ENCODE data around the gene ITGA11. TPM values are rescaled to one million over a fixed set of nuclear protein-coding genes. Genes with fewer than 3 reads are reported as not detected.

ITGA11 gene
- total and polyA plus RNA-seq, 2 of the 4 experiments (the other 2 are of a cell fraction): 4.1 to 6.6 TPM

DNA sequence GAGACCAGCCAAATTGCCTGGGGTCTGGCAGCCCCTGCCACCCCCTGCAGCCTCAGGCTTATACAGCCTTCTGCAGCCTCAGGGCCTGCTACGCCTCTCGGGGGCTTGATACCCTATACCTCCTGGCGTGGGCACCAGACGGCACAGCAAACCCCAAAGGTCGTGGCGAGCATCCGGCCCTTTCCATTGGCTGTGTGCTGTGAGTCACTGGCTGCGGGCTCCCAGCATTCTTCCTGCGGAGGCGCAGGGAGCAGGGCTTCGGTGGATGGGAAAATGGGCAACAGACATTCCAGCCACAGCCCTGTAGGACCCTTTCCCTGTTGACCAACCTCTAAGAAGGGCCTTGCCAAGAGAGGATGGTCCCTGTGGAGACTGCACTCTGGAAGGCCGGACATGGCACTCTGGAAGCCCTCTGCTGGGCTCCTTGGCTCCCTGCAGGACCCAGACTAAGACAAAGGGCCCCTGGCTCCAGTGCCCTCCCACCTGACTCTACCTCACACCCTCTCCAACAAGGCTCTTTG is 59.6 kb downstream of the ITGA11 start:
- intact Hi-C loops (cut with micrococcal nuclease) (no loop called here), in situ Hi-C loops (cut with MboI; ENCODE audit: low sequenced_read_pairs) (no loop called here), dilution Hi-C loops (cut with HindIII; ENCODE audit: low sequenced_read_pairs, unreplicated experiment) (no loop called here)
- Histone ChIP-seq H3K36me3 (ENCODE audit: control insufficient read depth, insufficient read depth, low read length) (peaks cover 3% of the 10 kb centered on the region; the same call in 1 of the 2 replicates), H2BK15ac (ENCODE audit: low read depth, low read length) (no peak overlapping the region), H2BK5ac (ENCODE audit: low read depth, low read length, poor library complexity, severe bottlenecking) (no peak overlapping the region), H3K4me3 (ENCODE audit: insufficient read depth, low read depth, low read length) (no peak overlapping the region), H4K8ac (ENCODE audit: low read depth in 2 of 2, low read length in 2 of 2) (no peak overlapping the region), H3K4me2 (ENCODE audit: low read depth, low read length) (no peak overlapping the region), H4K5ac (ENCODE audit: low read depth, low read length) (no peak overlapping the region), H2AK9ac (replicated peaks; ENCODE audit: low read depth, low read length, poor library complexity) (no peak overlapping the region), H3K27ac (ENCODE audit: insufficient read depth, low read length) (no peak overlapping the region), H3K4me1 (ENCODE audit: control insufficient read depth, insufficient read depth, low read length) (peaks cover 9% of the 10 kb centered on the region), H3K27me3 (ENCODE audit: control insufficient read depth, insufficient read depth, low read length) (no peaks in the 10 kb centered on the region), H3K18ac (ENCODE audit: low read depth, low read length) (no peak overlapping the region), H3K9ac (ENCODE audit: low read depth, low read length) (no peak overlapping the region), H3K4ac (ENCODE audit: low read depth, low read length) (no peak overlapping the region), H4K20me1 (ENCODE audit: insufficient read depth, low read length) (no peaks in the 10 kb centered on the region), H3K79me1 (ENCODE audit: low read depth in 1 of 2, low read length in 2 of 2) (no peaks in the 10 kb centered on the region), H2AK5ac (ENCODE audit: low read depth, low read length) (no peak overlapping the region), H3K9me1 (ENCODE audit: insufficient read depth, low read length) (peaks cover 13% of the 10 kb centered on the region), H3K56ac (ENCODE audit: extremely low read depth, insufficient read depth, low read length) (no peak overlapping the region), H3K14ac (replicated peaks; ENCODE audit: low read depth, low read length) (no peak overlapping the region), H2BK120ac (ENCODE audit: low read depth, low read length) (no peak overlapping the region), H3K23ac (ENCODE audit: low read depth, low read length) (no peak overlapping the region), H3K9me3 (ENCODE audit: control insufficient read depth, insufficient read depth, low read length) (no peaks in the 10 kb centered on the region), H2BK20ac (ENCODE audit: low read depth, low read length) (no peak overlapping the region), H2AFZ (replicated peaks; ENCODE audit: low read length, poor library complexity) (peak overlapping the region; percentile 39), H4K91ac (ENCODE audit: insufficient read depth, low read depth, low read length) (no peak overlapping the region)
- peak; percentile 69; the same call in 1 of the 2 replicates for ATAC-seq (ENCODE audit: low read depth)
- BruUV-seq (replicated peaks): no TSS peak
- 91% methylated on average over 9 of the region's 12 CpGs; no CpG with 5 or more reads in 1 of the 2 experiments for WGBS, 2 experiments (ENCODE audit: extremely low coverage in 2 of 2, insufficient read length in 1 of 2)
- no peak for DNase-seq
- ChIA-PET CTCF (no interaction called here), POLR2A (ENCODE audit: unreplicated experiment) (no interaction called here)
- TF ChIP-seq MXI1 (IDR thresholded peaks at IDR 0.05; ENCODE audit: borderline replicate concordance, low read depth, low read length) (no peak), CEBPB (IDR thresholded peaks at IDR 0.05; ENCODE audit: low read depth, low read length) (no peak), MAFK (IDR thresholded peaks at IDR 0.05; ENCODE audit: low read depth, low read length) (no peak), NFE2L2 (IDR thresholded peaks at IDR 0.05; ENCODE audit: low read depth, low read length) (no peak), RCOR1 (IDR thresholded peaks at IDR 0.05; ENCODE audit: insufficient replicate concordance, low read length) (no peak), MAZ (IDR thresholded peaks at IDR 0.05; ENCODE audit: borderline replicate concordance, low read depth, low read length) (no peak), SMC3 (IDR thresholded peaks at IDR 0.05; ENCODE audit: low read depth, low read length) (peak; percentile 48), CHD1 (IDR thresholded peaks at IDR 0.05; ENCODE audit: low read depth, low read length) (no peak), FOS (IDR thresholded peaks at IDR 0.05; ENCODE audit: low read depth, low read length) (no peak), RAD21 (IDR thresholded peaks at IDR 0.05; ENCODE audit: low read length) (peak; percentile 38; the same call in 1 of the 2 replicates), RFX5 (IDR thresholded peaks at IDR 0.05; ENCODE audit: low read depth, low read length) (no peak), BHLHE40 (IDR thresholded peaks at IDR 0.05; ENCODE audit: low read depth, low read length) (no peak), POLR2A (IDR thresholded peaks at IDR 0.05; ENCODE audit: low read depth, low read length) (no peak)
- TF ChIP-seq, protein P1, sequence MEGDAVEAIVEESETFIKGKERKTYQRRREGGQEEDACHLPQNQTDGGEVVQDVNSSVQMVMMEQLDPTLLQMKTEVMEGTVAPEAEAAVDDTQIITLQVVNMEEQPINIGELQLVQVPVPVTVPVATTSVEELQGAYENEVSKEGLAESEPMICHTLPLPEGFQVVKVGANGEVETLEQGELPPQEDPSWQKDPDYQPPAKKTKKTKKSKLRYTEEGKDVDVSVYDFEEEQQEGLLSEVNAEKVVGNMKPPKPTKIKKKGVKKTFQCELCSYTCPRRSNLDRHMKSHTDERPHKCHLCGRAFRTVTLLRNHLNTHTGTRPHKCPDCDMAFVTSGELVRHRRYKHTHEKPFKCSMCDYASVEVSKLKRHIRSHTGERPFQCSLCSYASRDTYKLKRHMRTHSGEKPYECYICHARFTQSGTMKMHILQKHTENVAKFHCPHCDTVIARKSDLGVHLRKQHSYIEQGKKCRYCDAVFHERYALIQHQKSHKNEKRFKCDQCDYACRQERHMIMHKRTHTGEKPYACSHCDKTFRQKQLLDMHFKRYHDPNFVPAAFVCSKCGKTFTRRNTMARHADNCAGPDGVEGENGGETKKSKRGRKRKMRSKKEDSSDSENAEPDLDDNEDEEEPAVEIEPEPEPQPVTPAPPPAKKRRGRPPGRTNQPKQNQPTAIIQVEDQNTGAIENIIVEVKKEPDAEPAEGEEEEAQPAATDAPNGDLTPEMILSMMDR (conservative IDR thresholded peaks at IDR 0.05; ENCODE audit: low read depth, low read length): peak; percentile 41
- TF ChIP-seq, protein P2, sequence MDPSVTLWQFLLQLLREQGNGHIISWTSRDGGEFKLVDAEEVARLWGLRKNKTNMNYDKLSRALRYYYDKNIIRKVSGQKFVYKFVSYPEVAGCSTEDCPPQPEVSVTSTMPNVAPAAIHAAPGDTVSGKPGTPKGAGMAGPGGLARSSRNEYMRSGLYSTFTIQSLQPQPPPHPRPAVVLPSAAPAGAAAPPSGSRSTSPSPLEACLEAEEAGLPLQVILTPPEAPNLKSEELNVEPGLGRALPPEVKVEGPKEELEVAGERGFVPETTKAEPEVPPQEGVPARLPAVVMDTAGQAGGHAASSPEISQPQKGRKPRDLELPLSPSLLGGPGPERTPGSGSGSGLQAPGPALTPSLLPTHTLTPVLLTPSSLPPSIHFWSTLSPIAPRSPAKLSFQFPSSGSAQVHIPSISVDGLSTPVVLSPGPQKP (IDR thresholded peaks at IDR 0.05; ENCODE audit: borderline replicate concordance, low read depth, low read length): no peak
- TF ChIP-seq, protein P3, sequence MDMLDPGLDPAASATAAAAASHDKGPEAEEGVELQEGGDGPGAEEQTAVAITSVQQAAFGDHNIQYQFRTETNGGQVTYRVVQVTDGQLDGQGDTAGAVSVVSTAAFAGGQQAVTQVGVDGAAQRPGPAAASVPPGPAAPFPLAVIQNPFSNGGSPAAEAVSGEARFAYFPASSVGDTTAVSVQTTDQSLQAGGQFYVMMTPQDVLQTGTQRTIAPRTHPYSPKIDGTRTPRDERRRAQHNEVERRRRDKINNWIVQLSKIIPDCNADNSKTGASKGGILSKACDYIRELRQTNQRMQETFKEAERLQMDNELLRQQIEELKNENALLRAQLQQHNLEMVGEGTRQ (IDR thresholded peaks at IDR 0.05; ENCODE audit: low read depth, low read length): no peak

All from IMR-90 (cell line).